GM23248 (cell line): ENCODE measurements around the gene VPS41. TPM values are rescaled to one million over a fixed set of nuclear protein-coding genes. Genes with fewer than 3 reads are reported as not detected.
A peak's percentile ranks its signal among the peaks of the same experiment; 100 is the strongest.

Experiments used
- DNase-seq: peaks from one replicate; pipeline ENCODE4 v3.0.0-alpha.2; 2015
- H2AFZ ChIP-seq: fragments of 200-600 bp; sonication (generic); 2 replicates; pipeline ENCODE4 v1.6.1; 2016; ENCODE audit warnings: antibody characterized with exemption
- H3F3A ChIP-seq: fragments of 200-600 bp; sonication (generic); 2 replicates; pipeline ENCODE4 v1.6.1; 2016; ENCODE audit warnings: mild to moderate bottlenecking, antibody characterized with exemption, mixed run types; ENCODE audit not compliant: insufficient read depth
- H3K27ac ChIP-seq: fragments of 200-600 bp; sonication (generic); 2 replicates; pipeline ENCODE4 v1.5.1; 2016; ENCODE audit warnings: mild to moderate bottlenecking
- H3K27me3 ChIP-seq: fragments of 200-600 bp; sonication (generic); replicated peaks from 2 replicates; pipeline ENCODE4 v1.6.1; 2016; ENCODE audit warnings: mild to moderate bottlenecking; ENCODE audit not compliant: insufficient read depth
- H3K36me3 ChIP-seq: fragments of 200-600 bp; sonication (generic); 2 replicates; pipeline ENCODE4 v1.6.1; 2016; ENCODE audit warnings: low read depth, mild to moderate bottlenecking
- H3K4me1 ChIP-seq: fragments of 200-600 bp; sonication (generic); 2 replicates; pipeline ENCODE4 v1.6.1; 2016; ENCODE audit warnings: mild to moderate bottlenecking; ENCODE audit not compliant: insufficient read depth
- H3K4me2 ChIP-seq: fragments of 200-600 bp; sonication (generic); one replicate; pipeline ENCODE4 v1.6.1; 2016; ENCODE audit warnings: mild to moderate bottlenecking; ENCODE audit not compliant: unreplicated experiment
- H3K4me3 ChIP-seq: fragments of 200-600 bp; sonication (generic); 2 replicates; pipeline ENCODE4 v1.5.1; 2016; ENCODE audit warnings: mild to moderate bottlenecking
- H3K79me2 ChIP-seq: fragments of 200-600 bp; sonication (generic); 2 replicates; pipeline ENCODE4 v1.6.1; 2016; ENCODE audit warnings: mild to moderate bottlenecking; ENCODE audit not compliant: insufficient read depth
- H3K9ac ChIP-seq: fragments of 200-600 bp; sonication (generic); 2 replicates; pipeline ENCODE4 v1.6.1; 2016; ENCODE audit warnings: mild to moderate bottlenecking
- H3K9me2 ChIP-seq: fragments of 200-600 bp; sonication (generic); 2 replicates; pipeline ENCODE4 v1.6.1; 2016; ENCODE audit warnings: mixed run types, mild to moderate bottlenecking, moderate library complexity; ENCODE audit not compliant: insufficient read depth
- H3K9me3 ChIP-seq: fragments of 200-600 bp; sonication (generic); one replicate; pipeline ENCODE4 v1.6.1; 2017; ENCODE audit warnings: low read depth
- H4K20me1 ChIP-seq: fragments of 200-600 bp; sonication (generic); 2 replicates; pipeline ENCODE4 v1.6.0; 2016; ENCODE audit not compliant: insufficient read depth
- EZH2 ChIP-seq: fragments of 200-600 bp; sonication (generic); IDR thresholded peaks from 2 replicates; pipeline ENCODE4 v1.6.1; 2018; ENCODE audit warnings: antibody characterized with exemption, mild to moderate bottlenecking; ENCODE audit not compliant: insufficient read depth, poor library complexity, severe bottlenecking
- EZH2phosphoT487 ChIP-seq: fragments of 200-600 bp; sonication (generic); IDR thresholded peaks from 2 replicates; pipeline ENCODE4 v1.6.1; 2018; ENCODE audit warnings: antibody characterized with exemption, moderate library complexity, mild to moderate bottlenecking, low read depth; ENCODE audit not compliant: insufficient read depth
- WGBS, 2 experiments: methylation state at CpG; one replicate each; pipeline ENCODE4 v1.1.6; 2015 to 2017; ENCODE audit warnings: low lambda C conversion rate in 2 of 2, low coverage in 1 of 2; ENCODE audit errors: missing lambda C conversion rate in 2 of 2; 5-methylcytosine and 5-hydroxymethylcytosine counted together
- in situ Hi-C: fragments of 300-500 bp; cut with MboI; formaldehyde crosslinking; loops from 2 replicates; pipeline ENCODE4 v1.15.0; 2020
- polyA plus RNA-seq: library from polyadenylated mRNA; unstranded; fragments of >200 nt; fragmentation: Nextera tagmentation; extraction: Ambion mirVana; gene quantifications from 2 replicates; pipeline ENCODE4 v1.2.1, GENCODE V29; 2016
- total RNA-seq: library from RNA; depleted of rRNA; stranded (reverse); fragments of >200 nt; shearing (Covaris generic); gene quantifications from 2 replicates; pipeline ENCODE4 v1.2.3, GENCODE V29; 2014

VPS41 gene
- total and polyA plus RNA-seq, 2 experiments from 2014 or later, result 30.9 to 36.4 TPM

GRCh38 chr7:38702002-38702535, 206.9 kb downstream of the VPS41 start:
- in situ Hi-C loops, result no loop called here
- no peaks in the 10 kb centered on the region for H3K9me2 ChIP-seq
- DNase-seq, result no peak
- no peak for TF ChIP-seq EZH2
- TF ChIP-seq EZH2phosphoT487, result no peak
- H3K79me2 ChIP-seq, result no peaks in the 10 kb centered on the region
- H4K20me1 ChIP-seq, result no peaks in the 10 kb centered on the region
- no peaks in the 10 kb centered on the region for H3K36me3 ChIP-seq
- peaks cover 18% of the 10 kb centered on the region for H3K4me1 ChIP-seq
- no peak overlapping the region for H3K4me3 ChIP-seq
- H3K27ac ChIP-seq, result no peak overlapping the region
- H3K27me3 ChIP-seq, result no peaks in the 10 kb centered on the region
- 85 to 90% methylated on average over 10 of the region's 10 CpGs for WGBS, 2 experiments
- no peak overlapping the region for H3K9ac ChIP-seq
- H2AFZ ChIP-seq, result no peak overlapping the region
- no peaks in the 10 kb centered on the region for H3K9me3 ChIP-seq
- no peak overlapping the region for H3K4me2 ChIP-seq
- H3F3A ChIP-seq, result peaks cover 7% of the 10 kb centered on the region; the same call in 1 of the 2 replicates

- in situ Hi-C loops, result no loop called here
- TF ChIP-seq EZH2, result no peak
- H3K79me2 ChIP-seq, result no peaks in the 10 kb centered on the region
- H3K27me3 ChIP-seq, result no peaks in the 10 kb centered on the region
- H3K36me3 ChIP-seq, result no peaks in the 10 kb centered on the region
- H3K9me2 ChIP-seq, result no peaks in the 10 kb centered on the region
- peaks cover 18% of the 10 kb centered on the region for H3K4me1 ChIP-seq
- H3K9me3 ChIP-seq, result no peaks in the 10 kb centered on the region
- no peak overlapping the region for H3K9ac ChIP-seq
- no peak overlapping the region for H3K4me3 ChIP-seq
- no peak overlapping the region for H3K27ac ChIP-seq
- DNase-seq, result no peak
- no peaks in the 10 kb centered on the region for H4K20me1 ChIP-seq
- 36 to 43% methylated on average over 5 of the region's 5 CpGs for WGBS, 2 experiments
- H3K4me2 ChIP-seq, result no peak overlapping the region
- peaks cover 7% of the 10 kb centered on the region; the same call in 1 of the 2 replicates for H3F3A ChIP-seq
- H2AFZ ChIP-seq, result no peak overlapping the region
Observed at GRCh38 chr7:38700116-38700515, 208.9 kb downstream of the VPS41 start.

GRCh38 chr7:38699471-38699870, 209.5 kb downstream of the VPS41 start:
- Histone ChIP-seq H3F3A (peaks cover 4% of the 10 kb centered on the region; the same call in 1 of the 2 replicates), H3K9me3 (no peaks in the 10 kb centered on the region), H3K4me2 (no peak overlapping the region), H3K79me2 (no peaks in the 10 kb centered on the region), H3K27ac (no peak overlapping the region), H3K27me3 (no peaks in the 10 kb centered on the region), H3K4me3 (no peak overlapping the region), H3K36me3 (no peaks in the 10 kb centered on the region), H3K9me2 (no peaks in the 10 kb centered on the region), H3K9ac (no peak overlapping the region), H4K20me1 (no peaks in the 10 kb centered on the region), H3K4me1 (peaks cover 12% of the 10 kb centered on the region), H2AFZ (no peak overlapping the region)
- TF ChIP-seq EZH2phosphoT487, result no peak
- no peak for TF ChIP-seq EZH2
- in situ Hi-C loops, result no loop called here
- peak; percentile 71 for DNase-seq
- WGBS, 2 experiments, result 14 to 21% methylated on average over 3 of the region's 3 CpGs

GRCh38 chr7:38694326-38694725, 214.7 kb downstream of the VPS41 start:
- 85 to 90% methylated on average over 3 of the region's 3 CpGs for WGBS, 2 experiments

GRCh38 chr7:38686888-38687287, 222.1 kb downstream of the VPS41 start:
- Histone ChIP-seq H2AFZ (no peak overlapping the region), H3K27me3 (peaks cover 4% of the 10 kb centered on the region; the same call in 1 of the 2 replicates), H3K4me1 (peaks cover 5% of the 10 kb centered on the region), H4K20me1 (no peaks in the 10 kb centered on the region), H3K79me2 (no peaks in the 10 kb centered on the region), H3K9me3 (no peaks in the 10 kb centered on the region), H3K4me3 (no peak overlapping the region), H3K4me2 (no peak overlapping the region), H3K9me2 (no peaks in the 10 kb centered on the region), H3K36me3 (no peaks in the 10 kb centered on the region), H3K9ac (no peak overlapping the region), H3F3A (peaks cover 7% of the 10 kb centered on the region; the same call in 1 of the 2 replicates), H3K27ac (no peak overlapping the region)
- TF ChIP-seq EZH2phosphoT487 (no peak), EZH2 (no peak)
- DNase-seq, result no peak
- 73 to 75% methylated on average over 7 of the region's 7 CpGs for WGBS, 2 experiments
- in situ Hi-C loops, result no loop called here

More at GRCh38 chr7:38694326-38694725, 214.7 kb downstream of the VPS41 start:
- Histone ChIP-seq H4K20me1 (no peaks in the 10 kb centered on the region), H3K27ac (no peak overlapping the region), H3K9ac (no peak overlapping the region), H3K9me3 (no peaks in the 10 kb centered on the region), H3K79me2 (no peaks in the 10 kb centered on the region), H3F3A (no peaks in the 10 kb centered on the region), H3K4me1 (0 out of 2 replicates have a peak, but pooled peaks cover 3% of the 10 kb centered on the region), H3K9me2 (no peaks in the 10 kb centered on the region), H3K4me2 (no peak overlapping the region), H3K27me3 (no peaks in the 10 kb centered on the region), H2AFZ (no peak overlapping the region), H3K36me3 (no peaks in the 10 kb centered on the region), H3K4me3 (no peak overlapping the region)
- TF ChIP-seq EZH2 (no peak), EZH2phosphoT487 (no peak)
- no peak for DNase-seq
- in situ Hi-C loops, result no loop called here
